Measurements from ENCODE around the gene STK38L. TPM values are rescaled to one million over a fixed set of nuclear protein-coding genes. Genes with fewer than 3 reads are reported as not detected.

Gene STK38L
- total RNA-seq, 3 donors from 2014 or later = 45.2 to 69.4 (median 53.6) TPM

- ATAC-seq (no peak), DNase-seq (no peak)
- no peaks in the 10 kb centered on the region for H3K9me3 ChIP-seq
- H3K4me1 ChIP-seq (ENCODE audit: low read depth) = peaks cover 11% of the 10 kb centered on the region
- H3K4me3 ChIP-seq = no peak overlapping the region
- intact Hi-C loops (cut with DNase I, micrococcal nuclease) = no loop called here
- no peak for TF ChIP-seq CTCF (IDR thresholded peaks at IDR 0.05)
- no peaks in the 10 kb centered on the region for H3K36me3 ChIP-seq (ENCODE audit: low read depth)
Measured at GRCh38 chr12:27297566-27297965, 53.5 kb downstream of the STK38L start.

GRCh38 chr12:27299102-27299501, 55.0 kb downstream of the STK38L start:
- intact Hi-C loops (cut with DNase I, micrococcal nuclease) = no loop called here
- Histone ChIP-seq H3K4me1 (ENCODE audit: low read depth) (no peaks in the 10 kb centered on the region), H3K36me3 (ENCODE audit: low read depth) (no peaks in the 10 kb centered on the region), H3K9me3 (no peaks in the 10 kb centered on the region), H3K4me3 (no peak overlapping the region)
- DNase-seq = no peak
- no peak for TF ChIP-seq CTCF (IDR thresholded peaks at IDR 0.05)
- no peak for ATAC-seq

GRCh38 chr12:27300226-27300625, 56.1 kb downstream of the STK38L start:
- ATAC-seq = no peak
- intact Hi-C loops (cut with DNase I, micrococcal nuclease) = loop anchor here in 1 of 2 donors (10.0 kb wide), 1 partner anchor 445 kb away; no protein-coding TSS in a partner anchor
- Histone ChIP-seq H3K9me3 (no peaks in the 10 kb centered on the region), H3K4me1 (ENCODE audit: low read depth) (no peaks in the 10 kb centered on the region), H3K4me3 (no peak overlapping the region), H3K36me3 (ENCODE audit: low read depth) (no peaks in the 10 kb centered on the region)
- TF ChIP-seq CTCF (IDR thresholded peaks at IDR 0.05) = no peak
- DNase-seq = no peak

- DNase-seq = no peak
- intact Hi-C loops (cut with DNase I, micrococcal nuclease) = loop anchor here in 1 of 2 donors (10.0 kb wide), 1 partner anchor 449 kb away; no protein-coding TSS in a partner anchor
- Histone ChIP-seq H3K4me3 (no peak overlapping the region), H3K9me3 (no peaks in the 10 kb centered on the region), H3K36me3 (ENCODE audit: low read depth) (no peaks in the 10 kb centered on the region), H3K4me1 (ENCODE audit: low read depth) (no peaks in the 10 kb centered on the region)
- no peak for TF ChIP-seq CTCF (IDR thresholded peaks at IDR 0.05)
- ATAC-seq = peak; percentile 61
Measured at GRCh38 chr12:27303139-27304111, 59.3 kb downstream of the STK38L start.

- ATAC-seq = no peak
Measured at GRCh38 chr12:27304856-27305255, 60.8 kb downstream of the STK38L start.

More at GRCh38 chr12:27304856-27305255, 60.8 kb downstream of the STK38L start:
- H3K4me1 ChIP-seq (ENCODE audit: low read depth) = no peaks in the 10 kb centered on the region
- no peak for DNase-seq
- no peak overlapping the region for H3K4me3 ChIP-seq
- TF ChIP-seq CTCF (IDR thresholded peaks at IDR 0.05) = no peak
- no peaks in the 10 kb centered on the region for H3K36me3 ChIP-seq (ENCODE audit: low read depth)
- no peaks in the 10 kb centered on the region for H3K9me3 ChIP-seq
- intact Hi-C loops (cut with DNase I, micrococcal nuclease) = loop anchor here in 1 of 2 donors (10.0 kb wide), 1 partner anchor 450 kb away; no protein-coding TSS in a partner anchor

Data from mucosa of descending colon (tissue), 3 donors.